ENCODE results near the gene ROBO2.

ROBO2 gene

GRCh38 chr3:77171026-77171425, 131.1 kb downstream of the ROBO2 start (continued):
- no peak for TF ChIP-seq ZNF530 (tag by site-specific recombination; IDR thresholded peaks at IDR 0.05; ENCODE audit: low read depth)
- TF ChIP-seq ZSCAN30 (tag by site-specific recombination; IDR thresholded peaks at IDR 0.05): no peak
- no peak for TF ChIP-seq OVOL3 (tag by site-specific recombination; IDR thresholded peaks at IDR 0.05)
- no peak for TF ChIP-seq ZNF548 (tag by site-specific recombination; IDR thresholded peaks at IDR 0.05)
- no peak for TF ChIP-seq ZFP3 (tag by site-specific recombination; IDR thresholded peaks at IDR 0.05; ENCODE audit: low read depth)
- TF ChIP-seq MZF1 (tag by site-specific recombination; IDR thresholded peaks at IDR 0.05; ENCODE audit: borderline replicate concordance): no peak
- no peak for TF ChIP-seq ZNF621 (tag by site-specific recombination; IDR thresholded peaks at IDR 0.05)
- TF ChIP-seq ZNF654 (tag by site-specific recombination; IDR thresholded peaks at IDR 0.05; ENCODE audit: low read depth): no peak
- TF ChIP-seq ZFP37 (tag by site-specific recombination; IDR thresholded peaks at IDR 0.05): no peak

DNA sequence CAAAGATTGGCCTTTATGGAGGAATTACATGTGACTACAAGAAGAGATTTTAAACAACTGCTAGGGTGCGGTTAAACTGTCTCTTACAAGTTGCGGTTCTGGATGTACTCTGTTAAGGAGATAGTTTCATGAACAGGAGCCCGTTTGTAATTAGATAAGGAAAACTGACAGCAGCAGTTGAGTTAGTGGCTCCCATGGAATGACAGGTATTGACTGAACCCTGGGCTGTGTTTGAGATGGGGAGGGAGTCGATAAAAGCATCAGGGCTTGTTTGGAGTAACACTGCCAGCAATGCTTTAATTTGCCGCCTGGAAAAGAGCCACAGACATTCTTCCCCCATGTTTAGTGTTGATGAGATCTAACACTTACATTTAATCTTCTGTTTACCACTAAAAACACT, 139.9 kb downstream of the ROBO2 start:
- no peaks in the 10 kb centered on the region for H3K36me3 ChIP-seq (ENCODE audit: control insufficient read depth in 2 of 2, insufficient read depth in 1 of 2, low read length in 2 of 2)
- ChIA-PET POLR2A (no interaction called here), CTCF (interaction anchor here (0.6 kb wide), 1 partner anchor 763 kb away, joined by 3 read pairs; no protein-coding TSS in a partner anchor)
- no peaks in the 10 kb centered on the region for H3K4me1 ChIP-seq (ENCODE audit: control insufficient read depth, insufficient read depth, low read length)
- TF ChIP-seq ZNF510 (tag by site-specific recombination; IDR thresholded peaks at IDR 0.05; ENCODE audit: insufficient replicate concordance): no peak
- TF ChIP-seq ZNF596 (tag by site-specific recombination; IDR thresholded peaks at IDR 0.05): no peak
- TF ChIP-seq ZNF169 (tag by site-specific recombination; IDR thresholded peaks at IDR 0.05): no peak
- no peak overlapping the region for H3K27ac ChIP-seq (ENCODE audit: extremely low read depth, low read depth, low read length)
- H3K9me3 ChIP-seq (ENCODE audit: control insufficient read depth, insufficient read depth, low read depth, low read length): no peaks in the 10 kb centered on the region
- H3K4me3 ChIP-seq (ENCODE audit: low read depth, low read length): no peak overlapping the region

DNA sequence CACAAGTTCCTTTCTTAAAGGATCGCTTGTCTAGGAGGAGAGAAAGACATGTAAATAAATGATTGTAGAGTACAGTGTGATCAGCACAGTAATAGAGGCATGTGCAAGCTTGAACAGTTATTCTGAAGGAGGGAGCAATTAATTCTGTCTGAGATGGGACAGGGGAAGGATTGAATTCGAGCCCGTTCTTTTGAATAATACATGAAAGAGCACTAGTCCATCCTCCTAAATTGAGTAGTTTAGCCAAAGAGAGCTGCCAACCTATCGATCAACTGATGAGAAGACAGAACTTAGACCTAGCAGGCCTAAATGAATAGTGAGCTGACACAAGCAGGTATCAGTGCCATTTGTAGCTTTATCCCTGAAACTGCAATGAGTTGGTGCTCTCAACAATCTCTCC, 142.4 kb downstream of the ROBO2 start:
- POLR2A ChIA-PET: no interaction called here
- Histone ChIP-seq H3K4me3 (ENCODE audit: low read depth, low read length) (no peak overlapping the region), H3K36me3 (ENCODE audit: control insufficient read depth in 2 of 2, insufficient read depth in 1 of 2, low read length in 2 of 2) (no peaks in the 10 kb centered on the region), H3K27ac (ENCODE audit: extremely low read depth, low read depth, low read length) (no peak overlapping the region), H3K9me3 (ENCODE audit: control insufficient read depth, insufficient read depth, low read depth, low read length) (no peaks in the 10 kb centered on the region), H3K4me1 (ENCODE audit: control insufficient read depth, insufficient read depth, low read length) (no peaks in the 10 kb centered on the region)
- TF ChIP-seq KLF7 (tag by site-specific recombination; IDR thresholded peaks at IDR 0.05; ENCODE audit: borderline replicate concordance): no peak
- no peak for TF ChIP-seq ZNF585B (tag by site-specific recombination; IDR thresholded peaks at IDR 0.05)
- TF ChIP-seq, protein P1, sequence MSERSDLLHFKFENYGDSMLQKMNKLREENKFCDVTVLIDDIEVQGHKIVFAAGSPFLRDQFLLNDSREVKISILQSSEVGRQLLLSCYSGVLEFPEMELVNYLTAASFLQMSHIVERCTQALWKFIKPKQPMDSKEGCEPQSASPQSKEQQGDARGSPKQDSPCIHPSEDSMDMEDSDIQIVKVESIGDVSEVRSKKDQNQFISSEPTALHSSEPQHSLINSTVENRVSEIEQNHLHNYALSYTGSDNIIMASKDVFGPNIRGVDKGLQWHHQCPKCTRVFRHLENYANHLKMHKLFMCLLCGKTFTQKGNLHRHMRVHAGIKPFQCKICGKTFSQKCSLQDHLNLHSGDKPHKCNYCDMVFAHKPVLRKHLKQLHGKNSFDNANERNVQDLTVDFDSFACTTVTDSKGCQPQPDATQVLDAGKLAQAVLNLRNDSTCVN (tag by site-specific recombination; optimal IDR thresholded peaks at IDR 0.05): no peak
- TF ChIP-seq YY2 (tag by site-specific recombination; IDR thresholded peaks at IDR 0.05): no peak
- CTCF ChIA-PET: interaction anchor here (0.6 kb wide), 1 partner anchor 70 kb away, joined by 3 read pairs; no protein-coding TSS in a partner anchor

DNA sequence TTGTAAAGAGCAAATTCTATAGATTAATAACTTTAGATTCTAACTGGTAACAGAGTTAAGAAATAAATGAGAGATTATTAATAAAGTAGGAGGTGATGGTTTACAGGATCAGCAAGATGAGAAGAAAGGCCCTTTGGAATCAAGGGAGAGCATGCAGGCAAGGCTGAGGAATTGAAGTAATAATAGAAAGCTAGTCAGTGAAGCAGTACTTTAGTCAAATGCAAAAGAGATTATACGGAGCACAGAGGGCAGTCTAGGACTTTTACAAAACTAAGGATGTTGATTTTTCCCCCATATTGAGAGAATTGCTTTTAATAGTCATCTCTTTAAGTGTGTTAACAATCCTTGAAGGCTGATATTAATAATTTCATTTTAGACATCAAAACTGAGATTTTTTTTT, 146.4 kb downstream of the ROBO2 start:
- Histone ChIP-seq H3K9me3 (ENCODE audit: control insufficient read depth, insufficient read depth, low read depth, low read length) (no peaks in the 10 kb centered on the region), H3K27ac (ENCODE audit: extremely low read depth, low read depth, low read length) (no peak overlapping the region), H3K4me1 (ENCODE audit: control insufficient read depth, insufficient read depth, low read length) (0 out of 2 replicates have a peak, but pooled peaks cover 5% of the 10 kb centered on the region), H3K4me3 (ENCODE audit: low read depth, low read length) (no peak overlapping the region), H3K36me3 (ENCODE audit: control insufficient read depth in 2 of 2, insufficient read depth in 1 of 2, low read length in 2 of 2) (no peaks in the 10 kb centered on the region)
- ChIA-PET POLR2A (no interaction called here), CTCF (no interaction called here)
- TF ChIP-seq, protein P2, sequence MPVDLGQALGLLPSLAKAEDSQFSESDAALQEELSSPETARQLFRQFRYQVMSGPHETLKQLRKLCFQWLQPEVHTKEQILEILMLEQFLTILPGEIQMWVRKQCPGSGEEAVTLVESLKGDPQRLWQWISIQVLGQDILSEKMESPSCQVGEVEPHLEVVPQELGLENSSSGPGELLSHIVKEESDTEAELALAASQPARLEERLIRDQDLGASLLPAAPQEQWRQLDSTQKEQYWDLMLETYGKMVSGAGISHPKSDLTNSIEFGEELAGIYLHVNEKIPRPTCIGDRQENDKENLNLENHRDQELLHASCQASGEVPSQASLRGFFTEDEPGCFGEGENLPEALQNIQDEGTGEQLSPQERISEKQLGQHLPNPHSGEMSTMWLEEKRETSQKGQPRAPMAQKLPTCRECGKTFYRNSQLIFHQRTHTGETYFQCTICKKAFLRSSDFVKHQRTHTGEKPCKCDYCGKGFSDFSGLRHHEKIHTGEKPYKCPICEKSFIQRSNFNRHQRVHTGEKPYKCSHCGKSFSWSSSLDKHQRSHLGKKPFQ (tag by site-specific recombination; IDR thresholded peaks at IDR 0.05): no peak
- TF ChIP-seq ZNF530 (tag by site-specific recombination; IDR thresholded peaks at IDR 0.05; ENCODE audit: low read depth) (no peak), ZNF16 (tag by site-specific recombination; IDR thresholded peaks at IDR 0.05; ENCODE audit: low read depth) (no peak)

Measured in HEK293 (cell line).